ENCODE data around the gene COX4I1.

DNA sequence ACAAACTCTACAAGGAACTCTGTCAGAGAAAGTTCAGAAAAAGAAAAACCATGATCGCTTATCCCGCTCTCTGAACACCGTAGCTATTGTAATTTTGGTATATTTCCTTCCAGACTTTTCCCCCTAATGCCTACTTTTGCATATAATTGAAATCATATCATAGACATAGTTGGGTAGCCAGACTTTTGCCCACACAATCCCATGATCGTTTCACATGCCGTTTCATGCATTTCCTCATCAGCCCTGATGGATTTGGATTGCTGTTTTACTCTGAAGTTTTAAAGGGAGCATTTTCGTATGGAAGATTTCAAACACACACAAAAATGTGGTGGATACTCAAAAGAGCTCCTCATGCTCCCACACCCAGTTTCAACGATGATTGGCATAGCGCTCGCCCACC, 31.3 kb downstream of the COX4I1 start:
- TF ChIP-seq, protein P1, sequence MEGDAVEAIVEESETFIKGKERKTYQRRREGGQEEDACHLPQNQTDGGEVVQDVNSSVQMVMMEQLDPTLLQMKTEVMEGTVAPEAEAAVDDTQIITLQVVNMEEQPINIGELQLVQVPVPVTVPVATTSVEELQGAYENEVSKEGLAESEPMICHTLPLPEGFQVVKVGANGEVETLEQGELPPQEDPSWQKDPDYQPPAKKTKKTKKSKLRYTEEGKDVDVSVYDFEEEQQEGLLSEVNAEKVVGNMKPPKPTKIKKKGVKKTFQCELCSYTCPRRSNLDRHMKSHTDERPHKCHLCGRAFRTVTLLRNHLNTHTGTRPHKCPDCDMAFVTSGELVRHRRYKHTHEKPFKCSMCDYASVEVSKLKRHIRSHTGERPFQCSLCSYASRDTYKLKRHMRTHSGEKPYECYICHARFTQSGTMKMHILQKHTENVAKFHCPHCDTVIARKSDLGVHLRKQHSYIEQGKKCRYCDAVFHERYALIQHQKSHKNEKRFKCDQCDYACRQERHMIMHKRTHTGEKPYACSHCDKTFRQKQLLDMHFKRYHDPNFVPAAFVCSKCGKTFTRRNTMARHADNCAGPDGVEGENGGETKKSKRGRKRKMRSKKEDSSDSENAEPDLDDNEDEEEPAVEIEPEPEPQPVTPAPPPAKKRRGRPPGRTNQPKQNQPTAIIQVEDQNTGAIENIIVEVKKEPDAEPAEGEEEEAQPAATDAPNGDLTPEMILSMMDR (IDR thresholded peaks at IDR 0.05 in 2 of 3, conservative IDR thresholded peaks at IDR 0.05 in 1 of 3; ENCODE audit: control insufficient read depth in 2 of 3, extremely low read depth in 1 of 3, insufficient read depth in 1 of 3, low read depth in 3 of 3, low read length in 3 of 3): no peak
- TF ChIP-seq MXI1 (IDR thresholded peaks at IDR 0.05; ENCODE audit: low read depth, low read length) (no peak), ZZZ3 (IDR thresholded peaks at IDR 0.05; ENCODE audit: control insufficient read depth, insufficient read length, low read depth) (no peak), FOXK2 (IDR thresholded peaks at IDR 0.05) (no peak), ZNF24 (IDR thresholded peaks at IDR 0.05) (no peak), MTA2 (IDR thresholded peaks at IDR 0.05; ENCODE audit: low read depth) (no peak), EZH2 (IDR thresholded peaks at IDR 0.05; ENCODE audit: borderline replicate concordance, control insufficient read depth, low read depth, low read length) (no peak), CEBPB (IDR thresholded peaks at IDR 0.05; ENCODE audit: borderline replicate concordance in 1 of 2, low read depth in 2 of 2, low read length in 2 of 2) (no peak), CBFB (IDR thresholded peaks at IDR 0.05; ENCODE audit: low read depth) (no peak), FOXM1 (IDR thresholded peaks at IDR 0.05; ENCODE audit: low read depth, low read length) (no peak)
- TF ChIP-seq, protein P2, sequence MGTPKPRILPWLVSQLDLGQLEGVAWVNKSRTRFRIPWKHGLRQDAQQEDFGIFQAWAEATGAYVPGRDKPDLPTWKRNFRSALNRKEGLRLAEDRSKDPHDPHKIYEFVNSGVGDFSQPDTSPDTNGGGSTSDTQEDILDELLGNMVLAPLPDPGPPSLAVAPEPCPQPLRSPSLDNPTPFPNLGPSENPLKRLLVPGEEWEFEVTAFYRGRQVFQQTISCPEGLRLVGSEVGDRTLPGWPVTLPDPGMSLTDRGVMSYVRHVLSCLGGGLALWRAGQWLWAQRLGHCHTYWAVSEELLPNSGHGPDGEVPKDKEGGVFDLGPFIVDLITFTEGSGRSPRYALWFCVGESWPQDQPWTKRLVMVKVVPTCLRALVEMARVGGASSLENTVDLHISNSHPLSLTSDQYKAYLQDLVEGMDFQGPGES (IDR thresholded peaks at IDR 0.05): no peak
- TF ChIP-seq, protein P3, sequence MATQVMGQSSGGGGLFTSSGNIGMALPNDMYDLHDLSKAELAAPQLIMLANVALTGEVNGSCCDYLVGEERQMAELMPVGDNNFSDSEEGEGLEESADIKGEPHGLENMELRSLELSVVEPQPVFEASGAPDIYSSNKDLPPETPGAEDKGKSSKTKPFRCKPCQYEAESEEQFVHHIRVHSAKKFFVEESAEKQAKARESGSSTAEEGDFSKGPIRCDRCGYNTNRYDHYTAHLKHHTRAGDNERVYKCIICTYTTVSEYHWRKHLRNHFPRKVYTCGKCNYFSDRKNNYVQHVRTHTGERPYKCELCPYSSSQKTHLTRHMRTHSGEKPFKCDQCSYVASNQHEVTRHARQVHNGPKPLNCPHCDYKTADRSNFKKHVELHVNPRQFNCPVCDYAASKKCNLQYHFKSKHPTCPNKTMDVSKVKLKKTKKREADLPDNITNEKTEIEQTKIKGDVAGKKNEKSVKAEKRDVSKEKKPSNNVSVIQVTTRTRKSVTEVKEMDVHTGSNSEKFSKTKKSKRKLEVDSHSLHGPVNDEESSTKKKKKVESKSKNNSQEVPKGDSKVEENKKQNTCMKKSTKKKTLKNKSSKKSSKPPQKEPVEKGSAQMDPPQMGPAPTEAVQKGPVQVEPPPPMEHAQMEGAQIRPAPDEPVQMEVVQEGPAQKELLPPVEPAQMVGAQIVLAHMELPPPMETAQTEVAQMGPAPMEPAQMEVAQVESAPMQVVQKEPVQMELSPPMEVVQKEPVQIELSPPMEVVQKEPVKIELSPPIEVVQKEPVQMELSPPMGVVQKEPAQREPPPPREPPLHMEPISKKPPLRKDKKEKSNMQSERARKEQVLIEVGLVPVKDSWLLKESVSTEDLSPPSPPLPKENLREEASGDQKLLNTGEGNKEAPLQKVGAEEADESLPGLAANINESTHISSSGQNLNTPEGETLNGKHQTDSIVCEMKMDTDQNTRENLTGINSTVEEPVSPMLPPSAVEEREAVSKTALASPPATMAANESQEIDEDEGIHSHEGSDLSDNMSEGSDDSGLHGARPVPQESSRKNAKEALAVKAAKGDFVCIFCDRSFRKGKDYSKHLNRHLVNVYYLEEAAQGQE (IDR thresholded peaks at IDR 0.05; ENCODE audit: low read depth, low read length): no peak
- TF ChIP-seq, protein P4, sequence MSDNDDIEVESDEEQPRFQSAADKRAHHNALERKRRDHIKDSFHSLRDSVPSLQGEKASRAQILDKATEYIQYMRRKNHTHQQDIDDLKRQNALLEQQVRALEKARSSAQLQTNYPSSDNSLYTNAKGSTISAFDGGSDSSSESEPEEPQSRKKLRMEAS (IDR thresholded peaks at IDR 0.05; ENCODE audit: low read depth, low read length): no peak

Measured in GM12878 (cell line).